AG04450 (cell line): ENCODE results near the gene HDAC2. TPM values are rescaled to one million over a fixed set of nuclear protein-coding genes. Genes with fewer than 3 reads are reported as not detected.

Experiments
- CTCF ChIA-PET: fragments of 300-600, 350-600 bp; formaldehyde crosslinking; extraction: SDS; loops from one replicate; lab custom pipeline; 2022; ENCODE audit warnings: antibody characterized with exemption, inconsistent platforms; lab: Charles Lee
- POLR2A ChIA-PET: fragments of 350-600 bp; formaldehyde crosslinking; extraction: SDS; loops from one replicate; lab custom pipeline; 2021; ENCODE audit warnings: antibody characterized with exemption, inconsistent platforms; lab: Yijun Ruan, JAX
- DNase-seq: peaks from one replicate; pipeline ENCODE4 v3.0.0-alpha.2; 2011; ENCODE audit warnings: low read depth, low spot score
- H3K27ac ChIP-seq: one replicate; pipeline ENCODE4 v1.5.1; 2012; ENCODE audit warnings: low read depth, low read length, control low read depth
- H3K27me3 ChIP-seq: one replicate; pipeline ENCODE4 v1.6.0; 2012; ENCODE audit warnings: low read length; ENCODE audit not compliant: control insufficient read depth, insufficient read depth
- H3K4me3 ChIP-seq: 2 replicates; pipeline ENCODE4 v1.5.1; 2011; ENCODE audit warnings: mild to moderate bottlenecking, low read depth, low read length, control low read depth
- H3K9me3 ChIP-seq: 2 replicates; pipeline ENCODE4 v1.5.1; 2012; ENCODE audit warnings: low read length; ENCODE audit not compliant: control insufficient read depth, insufficient read depth
- CTCF ChIP-seq: IDR thresholded peaks from 2 replicates; pipeline ENCODE4 v1.5.1; 2011; ENCODE audit warnings: low read depth, low read length, control low read depth, inconsistent platforms
- polyA plus RNA-seq: library from polyadenylated mRNA; depleted of rRNA; stranded (reverse); fragments of >200 nt; gene quantifications from 2 replicates; pipeline ENCODE4 v1.2.3, GENCODE V29; 2011

HDAC2 gene
- polyA plus RNA-seq, 1 experiment, result 242 TPM

- no peak overlapping the region for H3K4me3 ChIP-seq
- CTCF ChIA-PET, result interaction anchor here (1.2 to 2.4 kb wide), 2 partner anchors 119 to 130 kb away, joined by 4 to 18 read pairs; no protein-coding TSS in a partner anchor
- POLR2A ChIA-PET, result no interaction called here
- no peak for DNase-seq
- no peak for TF ChIP-seq CTCF
- H3K9me3 ChIP-seq, result no peaks in the 10 kb centered on the region
- H3K27ac ChIP-seq, result no peak overlapping the region
- H3K27me3 ChIP-seq, result no peaks in the 10 kb centered on the region
Observed at GRCh38 chr6:113978084-113978675, 7.2 kb upstream of the HDAC2 start.

GRCh38 chr6:113976806-113977205, 5.9 kb upstream of the HDAC2 start:
- Histone ChIP-seq H3K4me3 (no peak overlapping the region), H3K27me3 (no peaks in the 10 kb centered on the region), H3K27ac (no peak overlapping the region), H3K9me3 (no peaks in the 10 kb centered on the region)
- no peak for DNase-seq
- TF ChIP-seq CTCF, result no peak
- POLR2A ChIA-PET, result no interaction called here
- CTCF ChIA-PET, result interaction anchor here (2.4 kb wide), 1 partner anchor 131 kb away, joined by 18 read pairs; no protein-coding TSS in a partner anchor

DNA sequence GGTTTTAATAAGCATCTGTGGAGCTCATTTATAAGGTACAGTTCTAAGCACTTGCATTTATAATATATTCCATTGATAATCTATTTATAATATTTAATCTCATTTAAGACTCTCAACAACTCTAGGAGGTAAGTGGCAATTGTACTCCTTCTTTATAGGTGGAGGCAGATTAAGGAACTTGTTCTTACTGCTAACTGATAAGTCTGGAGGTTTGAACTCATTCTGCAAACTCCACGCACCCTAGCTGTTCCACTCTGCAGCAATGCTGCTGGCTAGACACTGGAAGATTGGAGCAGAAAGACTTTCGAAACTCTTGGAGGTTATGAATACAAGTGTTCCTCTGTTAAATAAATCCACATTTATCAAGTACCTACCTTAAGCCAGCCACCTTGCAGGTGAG, 793 bp upstream of the HDAC2 start:
- Histone ChIP-seq H3K27ac (no peak overlapping the region), H3K27me3 (no peaks in the 10 kb centered on the region), H3K9me3 (no peaks in the 10 kb centered on the region; the same call in 1 of the 2 replicates), H3K4me3 (peak overlapping the region; percentile 90)
- no peak for DNase-seq
- TF ChIP-seq CTCF, result no peak
- ChIA-PET POLR2A (no interaction called here), CTCF (interaction anchor here (0.5 to 1.5 kb wide), 5 partner anchors 9 to 1066 kb away, joined by 4 to 7 read pairs (median 4); no protein-coding TSS in a partner anchor)

DNA sequence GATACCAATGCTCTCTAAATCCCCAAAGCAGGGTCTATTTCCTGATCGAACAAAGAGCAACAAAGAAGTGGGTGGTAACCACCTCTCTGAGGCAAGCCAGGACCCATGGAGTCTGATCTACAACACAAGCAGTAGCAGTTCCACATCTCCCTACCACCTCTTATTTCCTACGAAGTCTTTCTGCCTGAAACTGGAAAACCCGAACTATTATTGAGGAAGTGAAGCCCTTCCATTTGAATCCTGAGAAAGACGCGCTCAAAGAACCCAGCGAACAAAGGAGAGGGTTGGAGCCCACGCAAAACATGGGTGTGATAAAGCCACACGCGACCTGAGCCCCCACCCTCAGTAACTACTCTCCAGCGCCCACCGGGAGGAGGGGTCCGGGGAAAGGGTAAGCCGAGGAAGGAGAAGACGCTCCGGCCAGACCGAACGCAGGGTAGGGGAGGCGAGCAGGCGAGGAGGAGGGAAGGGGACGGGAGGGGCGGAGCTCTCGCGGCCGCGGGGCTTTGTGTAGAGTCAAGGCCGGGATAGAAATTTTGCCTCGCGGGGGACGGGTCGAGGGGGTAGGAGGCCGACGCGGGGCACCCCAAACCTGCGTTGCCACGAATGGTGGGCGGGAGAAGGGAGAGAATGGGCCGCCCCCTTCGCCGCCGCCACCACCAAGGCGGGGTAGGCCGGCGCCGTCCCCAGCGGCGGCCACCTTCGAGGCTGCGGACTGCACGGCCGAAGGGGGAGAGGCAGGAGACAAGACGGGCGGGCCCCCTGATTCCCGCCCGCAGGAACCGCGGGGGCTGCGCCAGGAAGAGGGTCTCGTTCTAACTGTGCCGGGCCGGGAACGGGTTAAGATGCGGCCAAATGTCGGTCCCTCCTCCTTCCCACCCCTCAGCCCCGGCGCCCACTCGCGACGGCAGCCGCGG, 802 bp downstream of the HDAC2 start:
- Histone ChIP-seq H3K4me3 (peak overlapping the region; percentile 90), H3K27me3 (no peaks in the 10 kb centered on the region), H3K27ac (peak overlapping the region; percentile 66), H3K9me3 (no peaks in the 10 kb centered on the region; the same call in 1 of the 2 replicates)
- ChIA-PET CTCF (no interaction called here), POLR2A (no interaction called here)
- TF ChIP-seq CTCF, result no peak
- DNase-seq, result no peak
